ENCODE results near the gene CIAPIN1.

DNA sequence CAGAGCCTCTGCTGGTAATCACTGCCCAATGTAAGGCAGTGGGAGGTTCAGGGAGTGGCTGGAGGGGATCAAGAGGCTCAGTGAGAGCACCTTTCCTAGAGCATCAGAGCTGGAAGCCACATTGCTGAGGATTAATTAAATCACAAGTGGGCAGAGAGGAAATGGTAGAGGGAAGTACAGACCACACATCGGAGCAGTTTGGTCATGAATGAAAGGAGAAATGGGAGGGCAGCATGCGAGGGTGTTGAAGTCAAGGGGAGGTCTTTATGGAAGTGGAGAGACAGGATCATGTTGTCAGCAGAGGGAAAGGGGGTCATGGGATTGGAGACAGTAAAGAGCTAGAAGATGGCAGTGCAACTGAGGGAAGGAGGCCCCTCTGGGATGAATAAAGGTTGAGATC, 40.3 kb downstream of the CIAPIN1 start:
- TF ChIP-seq, protein P1, sequence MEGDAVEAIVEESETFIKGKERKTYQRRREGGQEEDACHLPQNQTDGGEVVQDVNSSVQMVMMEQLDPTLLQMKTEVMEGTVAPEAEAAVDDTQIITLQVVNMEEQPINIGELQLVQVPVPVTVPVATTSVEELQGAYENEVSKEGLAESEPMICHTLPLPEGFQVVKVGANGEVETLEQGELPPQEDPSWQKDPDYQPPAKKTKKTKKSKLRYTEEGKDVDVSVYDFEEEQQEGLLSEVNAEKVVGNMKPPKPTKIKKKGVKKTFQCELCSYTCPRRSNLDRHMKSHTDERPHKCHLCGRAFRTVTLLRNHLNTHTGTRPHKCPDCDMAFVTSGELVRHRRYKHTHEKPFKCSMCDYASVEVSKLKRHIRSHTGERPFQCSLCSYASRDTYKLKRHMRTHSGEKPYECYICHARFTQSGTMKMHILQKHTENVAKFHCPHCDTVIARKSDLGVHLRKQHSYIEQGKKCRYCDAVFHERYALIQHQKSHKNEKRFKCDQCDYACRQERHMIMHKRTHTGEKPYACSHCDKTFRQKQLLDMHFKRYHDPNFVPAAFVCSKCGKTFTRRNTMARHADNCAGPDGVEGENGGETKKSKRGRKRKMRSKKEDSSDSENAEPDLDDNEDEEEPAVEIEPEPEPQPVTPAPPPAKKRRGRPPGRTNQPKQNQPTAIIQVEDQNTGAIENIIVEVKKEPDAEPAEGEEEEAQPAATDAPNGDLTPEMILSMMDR (IDR thresholded peaks at IDR 0.05): no peak
- TF ChIP-seq POLR2A (IDR thresholded peaks at IDR 0.05) (no peak), EP300 (IDR thresholded peaks at IDR 0.05) (no peak), POLR2AphosphoS5 (IDR thresholded peaks at IDR 0.05) (no peak)
